Small intestine (tissue), 7 donors: Measurements from ENCODE around the gene TAS2R13. TPM values are rescaled to one million over a fixed set of nuclear protein-coding genes. Genes with fewer than 3 reads are reported as not detected.

Source experiments
- DNase-seq, 2 donors: peaks; one replicate each; pipeline versions ENCODE4 v3.0.0 to v3.0.0-alpha.2; 2013
- FAIRE-seq: peaks from 2 replicates; lab custom pipeline; 2012; peaks lifted over from hg19 to GRCh38; lab: Jason Lieb, UNC
- H3K27ac ChIP-seq, 3 donors: one replicate each; pipeline ENCODE4 v1.5.1; 2013; ENCODE audit warnings: low read length in 2 of 3, mild to moderate bottlenecking in 2 of 3, control low read depth in 1 of 3, inconsistent platforms in 1 of 3, low read depth in 1 of 3, moderate library complexity in 1 of 3
- H3K27me3 ChIP-seq, 3 donors: one replicate each; pipeline ENCODE4 v1.6.1; 2013; ENCODE audit warnings: low read length in 3 of 3, inconsistent platforms in 1 of 3; ENCODE audit not compliant: control insufficient read depth in 3 of 3, insufficient read depth in 3 of 3
- H3K36me3 ChIP-seq, 3 donors: one replicate each; pipeline ENCODE4 v1.6.1; 2013; ENCODE audit warnings: low read length in 3 of 3, inconsistent platforms in 1 of 3, low read depth in 1 of 3, mild to moderate bottlenecking in 1 of 3, moderate library complexity in 1 of 3; ENCODE audit not compliant: control insufficient read depth in 3 of 3, insufficient read depth in 2 of 3
- H3K4me1 ChIP-seq, 3 donors: one replicate each; pipeline ENCODE4 v1.6.1; 2013; ENCODE audit warnings: low read length in 2 of 3, inconsistent platforms in 1 of 3, low read depth in 1 of 3, mild to moderate bottlenecking in 1 of 3, moderate library complexity in 1 of 3; ENCODE audit not compliant: control insufficient read depth in 3 of 3, insufficient read depth in 2 of 3
- H3K4me3 ChIP-seq, 3 donors: one replicate each; pipeline ENCODE4 v1.5.1; 2013; ENCODE audit warnings: low read length in 3 of 3, control low read depth in 1 of 3, inconsistent platforms in 1 of 3, low read depth in 1 of 3, mild to moderate bottlenecking in 1 of 3, moderate library complexity in 1 of 3
- H3K9me3 ChIP-seq, 2 donors: one replicate each; pipeline ENCODE4 v1.6.1; 2013; ENCODE audit warnings: low read depth in 1 of 2, low read length in 1 of 2; ENCODE audit not compliant: control insufficient read depth in 2 of 2, insufficient read depth in 1 of 2
- WGBS, 3 donors: extraction: QIAGEN DNeasy Blood & Tissue Kit; methylation state at CpG; one replicate each; pipeline ENCODE4 v1.1.7; 2013; 5-methylcytosine and 5-hydroxymethylcytosine counted together
- polyA plus RNA-seq, 4 donors: library from polyadenylated mRNA; stranded (reverse) in 3 of 4; unstranded in 1 of 4; fragments of 200-250 nt in 3 of 4; fragments of 120-200 nt in 1 of 4; gene quantifications; one replicate each; pipeline versions ENCODE4 v1.2.1 to v1.2.3, GENCODE V29; 2013
- donor health status: healthy with polysubstance abuse.
- donor health status: control.
- donor health status: control.
- donor health status: Bipolar disorder and iron deficiency.
- donor health status: healthy.

The TAS2R13 gene
- polyA plus RNA-seq, 4 donors, result 0.03 to 0.06 TPM; not detected in 2

DNA sequence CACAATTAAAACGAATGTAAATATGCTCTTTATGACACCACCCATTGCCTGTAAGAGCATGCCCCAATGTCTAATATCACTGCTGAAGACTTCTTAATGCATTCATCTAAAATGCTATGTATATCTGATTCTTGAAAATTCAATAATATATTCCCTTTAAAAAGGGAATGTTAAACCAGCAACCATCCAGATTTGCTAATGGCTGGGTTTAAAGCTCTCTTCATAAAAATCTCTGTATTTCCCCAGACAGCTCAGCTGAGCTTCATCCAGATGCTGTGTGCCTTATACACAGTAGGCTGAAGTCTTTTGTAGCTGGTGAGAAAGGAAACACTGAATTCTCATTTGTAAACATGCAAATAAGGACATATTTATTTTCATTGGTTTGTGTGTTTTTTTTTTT is 29.8 kb upstream of the TAS2R13 start, which contains the start of gene TAS2R14:
TSS of gene TAS2R14 (minus strand) at position 101 of the 400 bp plus-strand sequence. CDS start at position 45, 56 bp downstream.
- 68 to 85% (median 83%) methylated on average over 1 of the region's 1 CpG for WGBS, 3 donors

DNA sequence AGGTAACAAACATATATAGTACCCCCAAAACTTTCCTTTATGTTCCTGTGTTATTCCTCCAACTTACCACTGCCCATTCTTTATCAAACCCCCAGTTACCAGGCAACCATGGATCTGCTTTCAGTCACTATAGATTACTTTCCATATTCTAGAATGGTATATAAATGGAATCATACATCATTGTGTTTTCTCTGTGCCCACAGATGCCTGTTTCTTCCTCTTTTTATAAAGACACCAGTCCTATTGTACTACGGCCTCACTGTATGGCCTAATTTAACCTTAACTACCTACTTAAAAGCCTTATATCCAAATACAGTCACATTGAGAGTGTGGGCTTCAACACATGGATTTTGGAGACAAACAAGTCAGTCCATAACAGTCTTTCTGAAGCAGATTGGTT is 27.1 kb upstream of the TAS2R13 start:
- FAIRE-seq, result no peak
- 84 to 97% (median 94%) methylated on average over 1 of the region's 1 CpG for WGBS, 3 donors

More for the DNA sequence above, 29.8 kb upstream of the TAS2R13 start, which contains the start of gene TAS2R14:
- Histone ChIP-seq H3K4me1 (no peaks in the 10 kb centered on the region), H3K4me3 (no peak within 1 kb of the TSS), H3K9me3 (no peaks in the 10 kb centered on the region), H3K27ac (no peak within 1 kb of the TSS), H3K27me3 (no peaks in the 10 kb centered on the region), H3K36me3 (no peaks in the 10 kb centered on the region)
- DNase-seq, result no peak
- FAIRE-seq, result no peak

DNA sequence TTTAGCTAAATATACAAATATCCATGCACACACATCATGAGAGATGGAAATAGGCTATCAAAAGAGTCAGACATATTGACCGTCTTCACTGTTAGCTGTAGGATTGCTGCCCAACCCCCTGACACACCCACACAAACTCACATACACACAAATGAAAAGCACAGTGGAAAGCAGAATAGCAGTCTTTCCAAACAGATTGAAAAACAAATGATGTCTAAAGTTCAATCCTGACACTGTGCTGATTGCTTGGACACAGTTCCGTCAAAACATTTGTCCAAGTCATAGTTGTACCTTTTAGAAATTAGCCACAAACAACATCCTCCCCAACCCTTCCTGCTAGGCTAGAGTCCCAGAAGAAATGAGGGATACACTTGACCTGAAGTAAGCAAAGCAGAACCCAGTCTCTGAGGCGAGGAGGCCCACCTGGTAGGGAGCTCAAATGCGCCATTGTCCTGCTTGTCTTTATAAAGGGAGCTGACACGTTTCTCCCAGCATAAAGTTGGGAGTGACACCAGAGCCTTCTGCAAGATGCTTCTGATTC is 19.5 kb upstream of the TAS2R13 start, which contains the start of gene PRH2:
TSS of gene PRH2 (plus strand) at position 491 of the 541 bp plus-strand sequence. CDS start at position 529, 38 bp downstream.
- Histone ChIP-seq H3K4me3 (no peak within 1 kb of the TSS), H3K27me3 (no peaks in the 10 kb centered on the region), H3K9me3 (no peaks in the 10 kb centered on the region), H3K36me3 (no peaks in the 10 kb centered on the region), H3K4me1 (no peaks in the 10 kb centered on the region), H3K27ac (no peak within 1 kb of the TSS)
- DNase-seq (no peak), FAIRE-seq (no peak)
- WGBS, 3 donors, result 96% methylated on average over 5 of the region's 5 CpGs

More for the DNA sequence above, 27.1 kb upstream of the TAS2R13 start:
- H3K9me3 ChIP-seq, result no peaks in the 10 kb centered on the region
- no peaks in the 10 kb centered on the region for H3K27me3 ChIP-seq
- no peak overlapping the region for H3K27ac ChIP-seq
- DNase-seq, result no peak
- H3K4me1 ChIP-seq, result no peaks in the 10 kb centered on the region
- H3K36me3 ChIP-seq, result no peaks in the 10 kb centered on the region
- no peak overlapping the region for H3K4me3 ChIP-seq

DNA sequence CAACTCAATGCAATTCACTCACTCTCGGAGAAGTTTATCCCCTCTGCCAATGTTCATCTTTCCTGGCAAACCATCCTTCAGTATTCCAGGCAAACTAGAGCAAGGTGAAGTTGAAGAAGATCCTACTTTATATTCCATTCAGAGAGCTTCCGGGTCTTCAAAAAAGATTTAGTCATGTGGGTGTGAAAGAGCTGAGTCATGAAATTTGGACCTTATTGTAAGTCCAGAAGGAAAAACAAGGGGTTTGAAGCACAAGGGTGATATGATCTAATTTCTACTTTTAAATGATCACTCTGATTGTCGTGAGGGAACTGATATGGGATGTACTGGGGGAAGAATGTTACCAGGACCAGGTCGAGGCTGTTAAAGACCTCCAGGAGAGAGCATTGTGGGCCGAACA is 16.9 kb upstream of the TAS2R13 start:
- Histone ChIP-seq H3K27ac (no peak overlapping the region), H3K9me3 (no peaks in the 10 kb centered on the region), H3K27me3 (no peaks in the 10 kb centered on the region), H3K4me3 (no peak overlapping the region), H3K4me1 (no peaks in the 10 kb centered on the region), H3K36me3 (no peaks in the 10 kb centered on the region)
- no peak for FAIRE-seq
- 84 to 91% (median 85%) methylated on average over 5 of the region's 5 CpGs for WGBS, 3 donors
- no peak for DNase-seq

DNA sequence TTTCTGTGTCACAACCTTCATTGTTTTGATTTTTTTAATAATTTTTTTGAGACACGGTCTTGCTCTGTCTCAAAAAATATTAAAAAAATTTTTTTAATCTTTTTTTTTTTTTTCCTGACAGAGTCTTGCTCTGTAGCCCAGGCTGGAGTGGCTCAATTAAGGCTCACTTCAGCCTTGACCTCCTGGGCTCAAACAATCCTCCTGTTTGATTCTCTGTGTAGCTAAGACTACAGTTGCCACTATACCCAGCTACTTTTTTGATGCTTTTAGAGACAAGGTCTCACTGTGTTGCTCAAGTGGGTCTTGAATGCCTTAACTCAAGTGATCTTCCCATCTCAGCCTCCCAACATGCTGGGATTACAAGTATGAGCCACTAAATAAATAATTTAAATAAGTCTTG is 10.4 kb upstream of the TAS2R13 start:
- WGBS, 3 donors, result 90 to 98% (median 98%) methylated on average over 1 of the region's 1 CpG

DNA sequence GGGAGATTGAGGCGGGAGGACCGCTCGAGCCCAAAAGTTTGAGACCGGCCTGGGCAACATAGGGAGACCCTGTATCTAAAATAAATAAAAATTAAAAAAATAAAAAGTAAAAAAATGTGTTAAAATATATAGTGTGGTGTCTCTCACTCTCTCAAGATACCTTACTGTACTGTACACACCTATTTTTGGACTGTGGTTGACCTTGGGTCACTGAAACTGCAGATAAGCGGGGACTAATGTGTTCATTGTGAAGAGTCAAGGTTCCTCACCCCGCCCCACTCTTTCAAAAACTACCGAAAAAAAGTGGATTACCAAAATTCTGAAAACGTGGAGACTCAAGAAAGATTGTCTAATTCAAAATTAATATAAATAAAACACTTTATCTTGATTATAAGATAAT is 1.0 kb upstream of the TAS2R13 start:
- H3K9me3 ChIP-seq, result peaks cover 0 to 2% of the 10 kb centered on the region in 2 donors
- no peak for FAIRE-seq
- no peaks in the 10 kb centered on the region for H3K4me1 ChIP-seq
- H3K27me3 ChIP-seq, result no peaks in the 10 kb centered on the region
- H3K4me3 ChIP-seq, result no peak overlapping the region
- no peaks in the 10 kb centered on the region for H3K36me3 ChIP-seq
- no peak overlapping the region for H3K27ac ChIP-seq
- DNase-seq, result no peak
- WGBS, 3 donors, result 75 to 94% (median 78%) methylated on average over 8 of the region's 8 CpGs

More for the DNA sequence above, 10.4 kb upstream of the TAS2R13 start:
- no peaks in the 10 kb centered on the region for H3K9me3 ChIP-seq
- no peaks in the 10 kb centered on the region for H3K27me3 ChIP-seq
- H3K27ac ChIP-seq, result no peak overlapping the region
- no peaks in the 10 kb centered on the region for H3K4me1 ChIP-seq
- no peak for FAIRE-seq
- H3K4me3 ChIP-seq, result no peak overlapping the region
- no peak for DNase-seq
- H3K36me3 ChIP-seq, result no peaks in the 10 kb centered on the region

DNA sequence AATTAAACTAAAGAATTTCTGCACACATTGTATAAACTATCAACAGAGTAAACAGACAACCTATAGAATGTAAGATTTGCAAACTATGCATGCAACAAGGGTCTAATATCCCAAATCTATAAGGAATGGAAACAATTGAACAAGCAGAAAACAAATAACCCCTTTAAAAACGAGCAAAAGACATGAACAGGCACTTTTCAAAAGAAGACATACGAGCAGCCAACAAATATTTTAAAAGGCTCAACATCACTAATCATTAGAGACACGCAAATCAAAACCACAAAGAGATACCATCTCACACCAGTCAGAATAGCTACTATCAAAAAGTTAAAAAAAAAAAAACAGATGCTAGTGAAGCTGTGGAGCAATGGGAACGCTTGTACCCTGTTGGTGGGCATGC is 4.7 kb downstream of the TAS2R13 start:
- FAIRE-seq (no peak), DNase-seq (no peak)
- Histone ChIP-seq H3K36me3 (no peaks in the 10 kb centered on the region), H3K9me3 (peaks cover 0 to 17% of the 10 kb centered on the region in 2 donors), H3K27ac (no peak overlapping the region), H3K27me3 (no peaks in the 10 kb centered on the region), H3K4me1 (no peaks in the 10 kb centered on the region), H3K4me3 (no peak overlapping the region)
- whole genome bisulfite sequencing, 3 donors, result 84 to 93% (median 89%) methylated on average over 4 of the region's 4 CpGs

DNA sequence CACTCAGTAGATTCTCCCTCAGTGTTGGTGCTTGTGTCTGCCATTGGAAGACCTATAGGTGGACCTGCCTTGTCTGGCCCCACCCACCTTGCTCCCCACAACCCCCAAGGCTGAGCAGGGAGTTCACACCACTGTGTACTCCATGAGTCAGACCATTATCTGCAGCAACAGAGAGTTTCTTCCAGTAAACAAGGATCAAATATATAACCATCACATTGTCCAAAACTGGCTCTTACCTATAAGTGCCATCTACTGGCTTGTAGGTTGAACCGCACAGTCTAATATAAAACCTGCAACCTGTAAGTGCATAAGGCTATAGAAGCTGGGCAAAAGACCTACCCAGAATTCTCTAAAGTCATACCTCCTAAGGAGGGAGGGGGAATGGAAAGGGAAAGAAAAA is 7.9 kb downstream of the TAS2R13 start:
- no peak overlapping the region for H3K4me3 ChIP-seq
- peaks cover 0 to 17% of the 10 kb centered on the region in 2 donors for H3K9me3 ChIP-seq
- H3K36me3 ChIP-seq, result no peaks in the 10 kb centered on the region
- no peak for DNase-seq
- no peak for FAIRE-seq
- no peak overlapping the region for H3K27ac ChIP-seq
- H3K4me1 ChIP-seq, result no peaks in the 10 kb centered on the region
- H3K27me3 ChIP-seq, result no peaks in the 10 kb centered on the region
- WGBS, 3 donors, result 96 to 100% (median 97%) methylated on average over 1 of the region's 1 CpG

DNA sequence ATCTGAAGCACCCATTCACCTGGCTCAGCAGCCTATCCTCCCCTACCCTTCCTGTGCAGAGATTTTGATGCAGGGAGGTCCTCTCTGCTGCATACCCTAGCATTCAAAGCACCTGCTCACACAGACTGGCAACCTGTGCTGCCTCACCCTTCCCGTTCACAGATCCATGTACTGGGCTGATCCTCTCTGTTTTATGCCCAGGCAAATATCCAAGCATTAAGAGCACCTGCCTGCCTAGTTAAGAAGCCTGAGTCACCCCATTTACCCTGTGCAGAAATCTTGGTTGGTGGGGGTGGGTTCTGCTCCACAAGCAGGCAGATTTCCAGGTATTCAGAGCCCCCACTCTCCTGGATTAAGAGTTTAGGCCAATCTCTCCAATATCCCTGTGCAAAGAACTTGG is 8.4 kb downstream of the TAS2R13 start:
- peaks cover 0 to 17% of the 10 kb centered on the region in 2 donors for H3K9me3 ChIP-seq
- no peaks in the 10 kb centered on the region for H3K4me1 ChIP-seq
- H3K36me3 ChIP-seq, result no peaks in the 10 kb centered on the region
- no peak overlapping the region for H3K4me3 ChIP-seq
- DNase-seq (no peak), FAIRE-seq (no peak)
- H3K27ac ChIP-seq, result no peak overlapping the region
- WGBS, 3 donors, result 88 to 95% (median 92%) methylated on average over 1 of the region's 1 CpG
- no peaks in the 10 kb centered on the region for H3K27me3 ChIP-seq
